CD4-positive, alpha-beta T cell treated with Interleukin-12 subunit alpha and Interleukin-12 subunit beta, for 1 hour (primary cell): ENCODE data around the gene LMO1.

Experiments
- DNase-seq: peaks from one replicate; pipeline ENCODE4 v3.0.0-alpha.2; 2020

LMO1 gene

GRCh38 chr11:8263109-8263768 lies 439 bp downstream of the LMO1 start:
- DNase-seq: no peak

DNA sequence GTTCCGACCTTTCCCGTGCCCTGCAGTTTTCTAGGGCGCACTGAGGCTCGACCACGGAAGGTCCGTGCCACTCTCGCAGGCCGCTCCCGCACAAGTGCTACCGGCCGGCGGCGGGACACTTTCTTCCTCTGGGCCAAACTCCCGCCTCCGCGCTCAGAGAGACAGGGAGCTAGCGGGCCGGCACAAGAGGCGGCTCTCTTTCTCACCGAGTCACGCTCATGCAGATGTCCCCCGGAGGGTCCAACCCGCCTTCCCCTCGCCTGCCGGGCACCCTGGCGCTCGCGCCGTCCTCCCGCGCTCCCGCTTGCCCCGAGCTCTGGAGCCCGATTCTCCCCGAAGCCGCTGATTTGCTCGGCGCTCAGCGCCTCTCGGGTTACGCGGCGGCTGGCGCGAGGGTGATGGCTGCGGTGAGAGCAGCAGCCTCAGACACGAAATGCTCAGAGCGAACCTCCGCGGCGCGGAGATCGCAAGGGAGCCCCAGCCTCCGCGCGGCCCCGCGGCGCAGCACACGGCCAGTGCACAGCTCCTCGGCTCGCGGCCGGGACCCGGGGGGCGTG lies 1.0 kb downstream of the LMO1 start:
- no peak for DNase-seq

DNA sequence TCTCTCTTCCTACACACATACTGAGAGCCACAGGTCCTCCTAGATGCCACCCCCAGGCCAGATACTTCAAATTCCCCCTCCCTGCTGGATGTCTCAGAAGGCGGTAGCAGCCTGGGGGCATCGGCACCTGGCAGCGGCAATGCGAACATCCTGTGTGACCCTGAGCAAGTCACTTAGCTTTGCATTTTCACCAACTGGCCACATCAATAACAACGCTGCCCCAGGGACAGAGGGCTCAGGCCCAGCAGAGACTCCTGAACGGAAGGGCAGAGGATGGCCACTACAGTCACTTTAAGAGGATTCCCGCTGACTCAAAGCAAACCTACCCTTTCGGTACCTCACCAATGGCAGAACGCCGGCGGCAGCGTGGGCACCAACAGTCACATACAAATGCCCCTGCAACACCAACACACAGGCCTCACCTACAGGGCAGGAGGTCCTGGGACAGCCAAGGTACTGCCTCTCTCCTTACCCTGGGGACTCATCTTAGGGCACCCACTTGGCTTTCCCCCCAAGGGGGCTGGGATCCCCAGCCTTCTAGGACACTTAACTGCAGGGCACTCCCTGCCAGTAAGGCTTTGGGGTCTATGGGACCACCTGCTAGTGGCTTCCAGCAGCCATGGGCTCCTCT lies 1.6 kb downstream of the LMO1 start:
- no peak for DNase-seq

DNA sequence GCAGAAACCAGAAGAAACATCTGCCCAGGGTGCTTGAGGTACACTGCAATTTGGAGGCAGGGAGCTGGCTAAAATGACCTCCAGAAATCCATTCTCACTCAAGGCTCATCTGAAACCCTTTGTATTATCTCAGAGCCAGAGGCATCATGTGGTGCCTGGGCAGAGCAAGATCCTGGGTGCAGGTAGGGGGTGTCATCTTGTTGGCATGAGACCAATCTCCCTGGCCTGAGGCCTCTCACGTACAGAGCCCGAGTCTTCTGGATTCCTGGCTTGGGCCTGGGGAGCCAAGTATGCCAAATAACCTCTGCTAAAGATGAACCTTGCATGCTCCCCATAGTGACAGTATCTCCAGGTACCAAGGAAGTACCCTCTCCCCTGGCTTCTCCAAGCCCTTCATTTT lies 2.4 kb downstream of the LMO1 start:
- no peak for DNase-seq

GRCh38 chr11:8260202-8260966 lies 3.3 kb downstream of the LMO1 start:
- no peak for DNase-seq

DNA sequence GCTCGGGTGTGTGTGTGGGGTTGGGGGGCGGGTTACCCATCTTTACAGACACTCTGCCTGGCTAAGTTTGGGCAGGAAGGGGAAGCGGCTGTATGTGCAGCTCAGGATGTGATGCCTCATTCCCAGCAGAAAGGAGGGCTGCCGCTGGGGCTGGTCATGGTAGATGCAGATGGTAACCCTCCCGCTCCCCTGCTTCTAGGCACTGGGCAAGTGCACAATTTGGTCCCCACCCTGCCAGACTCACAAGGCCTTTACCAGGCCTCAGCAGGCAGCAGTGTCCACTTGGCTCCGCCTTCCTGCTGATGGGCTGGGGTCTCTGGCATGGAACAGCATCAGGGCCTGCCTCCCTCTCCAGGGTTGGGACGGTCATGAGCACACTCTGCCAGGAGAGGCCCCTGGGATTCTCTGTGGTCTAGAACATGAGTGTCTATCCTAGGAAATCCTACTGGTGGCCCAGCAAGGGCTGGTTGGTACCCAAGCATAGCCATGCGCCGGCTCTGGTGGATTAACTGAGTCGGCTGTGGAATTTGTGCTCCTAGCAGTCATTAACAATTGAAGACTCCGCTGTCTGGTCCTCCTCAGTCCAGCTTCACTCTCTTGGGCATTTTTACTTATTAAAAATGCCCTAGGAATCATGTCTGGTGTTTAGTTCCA lies 4.2 kb downstream of the LMO1 start:
- DNase-seq: no peak

DNA sequence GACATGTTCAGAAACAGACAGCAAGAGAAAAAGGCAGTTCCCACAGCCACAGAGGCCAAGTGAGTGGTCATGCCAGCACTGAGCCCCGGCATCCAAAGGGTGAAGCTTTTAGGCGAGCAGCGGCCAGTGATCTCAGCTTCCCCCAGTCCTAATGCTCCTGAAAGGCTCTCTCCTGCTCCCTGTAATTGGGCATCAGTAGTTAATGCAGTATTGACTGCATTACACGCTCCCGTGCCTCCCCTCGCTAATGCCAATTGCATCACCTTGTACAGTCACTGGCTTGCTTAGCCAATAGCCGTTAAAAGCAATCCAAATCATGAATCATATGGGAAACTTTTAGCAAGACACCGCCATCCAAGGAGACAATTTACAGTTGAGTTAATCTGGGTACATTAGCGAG lies 4.9 kb downstream of the LMO1 start:
- no peak for DNase-seq

GRCh38 chr11:8258289-8258688 lies 5.4 kb downstream of the LMO1 start:
- DNase-seq: no peak

DNA sequence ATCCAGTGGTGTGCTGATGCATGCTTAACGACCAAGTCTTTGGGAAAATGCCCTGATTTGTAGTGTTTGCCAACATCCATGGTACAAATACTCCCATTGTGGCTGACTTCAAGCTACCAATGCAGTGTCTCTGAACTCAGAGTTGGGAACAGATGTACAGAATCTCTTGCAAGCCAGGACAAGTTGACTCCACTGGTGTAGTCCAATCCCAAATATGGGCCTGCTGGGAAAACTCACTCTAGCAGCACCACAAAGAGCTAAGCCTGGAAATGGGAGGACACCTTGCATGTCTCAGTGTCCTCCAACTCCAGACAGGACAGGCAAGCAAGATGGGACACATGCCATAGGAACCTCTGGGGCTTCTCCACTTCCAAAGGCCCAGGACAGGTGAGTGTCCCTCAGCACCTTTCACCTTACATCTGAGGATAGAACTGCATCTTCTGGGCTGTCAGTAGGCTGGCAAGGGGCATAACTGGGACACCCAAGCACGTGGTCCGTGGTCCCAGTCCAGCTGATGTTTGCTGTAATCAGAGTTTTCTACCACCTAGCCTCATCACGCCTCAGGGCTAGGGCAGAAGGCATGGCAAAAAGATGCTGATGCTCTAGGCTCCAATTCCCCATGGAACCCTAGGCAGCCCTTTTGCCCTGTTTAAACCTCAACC lies 6.5 kb downstream of the LMO1 start:
- DNase-seq: no peak

DNA sequence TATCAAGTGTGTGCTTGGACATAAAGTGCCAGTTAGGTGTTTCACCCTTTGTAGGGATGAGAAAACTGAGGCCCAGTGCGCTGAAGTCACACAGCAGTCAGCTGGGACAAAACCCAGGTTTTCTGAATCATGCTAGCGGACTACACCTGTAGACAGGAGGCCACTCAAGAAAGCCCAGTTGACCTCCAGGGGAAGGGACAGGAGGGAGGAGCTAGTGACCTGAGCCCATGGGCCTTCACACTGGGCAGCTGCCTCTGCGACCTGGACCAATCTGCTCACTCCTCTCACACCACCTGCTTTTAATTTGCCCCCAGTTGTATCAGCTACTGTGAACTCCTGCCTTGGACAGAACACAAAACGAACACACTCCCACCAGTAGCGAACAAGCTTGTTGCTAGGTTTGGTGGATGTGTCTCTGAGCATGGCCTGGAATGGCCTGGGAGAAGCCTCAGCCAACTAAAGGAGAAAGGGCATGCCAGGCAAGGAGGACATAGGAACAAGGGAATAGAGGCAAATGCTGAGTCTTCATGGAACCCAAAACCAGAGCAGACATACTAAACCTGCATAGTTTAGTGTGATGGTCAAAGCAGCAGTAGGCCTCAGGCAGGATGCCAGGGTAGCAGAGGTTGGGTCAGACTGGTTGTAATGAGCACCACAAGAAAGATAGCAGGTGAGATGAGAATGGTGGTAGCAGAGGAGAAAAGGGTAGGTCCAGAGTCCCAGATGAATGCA lies 7.2 kb downstream of the LMO1 start:
- DNase-seq: no peak

DNA sequence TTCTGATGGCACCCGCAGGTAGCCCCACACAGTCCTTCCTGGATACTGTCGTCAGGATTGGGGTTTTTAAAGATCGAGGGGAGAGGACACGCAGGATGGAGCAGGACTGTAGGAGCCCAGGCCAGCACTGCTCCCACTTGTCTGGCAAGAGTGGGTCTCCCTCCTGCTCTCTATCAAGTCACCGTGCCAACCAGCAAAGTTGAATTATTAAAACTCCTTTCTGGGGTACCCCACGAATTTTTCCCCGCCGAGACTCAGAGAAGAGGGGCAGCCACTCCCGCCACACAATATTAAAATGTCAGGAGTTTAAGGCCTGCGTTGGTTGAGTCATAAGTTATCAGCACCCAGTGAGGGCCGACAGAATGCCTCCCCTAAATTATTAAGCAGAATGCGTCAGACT lies 10.1 kb downstream of the LMO1 start:
- no peak for DNase-seq

GRCh38 chr11:8252946-8253345 lies 10.7 kb downstream of the LMO1 start:
- DNase-seq: no peak

GRCh38 chr11:8252388-8252787 lies 11.3 kb downstream of the LMO1 start:
- no peak for DNase-seq

DNA sequence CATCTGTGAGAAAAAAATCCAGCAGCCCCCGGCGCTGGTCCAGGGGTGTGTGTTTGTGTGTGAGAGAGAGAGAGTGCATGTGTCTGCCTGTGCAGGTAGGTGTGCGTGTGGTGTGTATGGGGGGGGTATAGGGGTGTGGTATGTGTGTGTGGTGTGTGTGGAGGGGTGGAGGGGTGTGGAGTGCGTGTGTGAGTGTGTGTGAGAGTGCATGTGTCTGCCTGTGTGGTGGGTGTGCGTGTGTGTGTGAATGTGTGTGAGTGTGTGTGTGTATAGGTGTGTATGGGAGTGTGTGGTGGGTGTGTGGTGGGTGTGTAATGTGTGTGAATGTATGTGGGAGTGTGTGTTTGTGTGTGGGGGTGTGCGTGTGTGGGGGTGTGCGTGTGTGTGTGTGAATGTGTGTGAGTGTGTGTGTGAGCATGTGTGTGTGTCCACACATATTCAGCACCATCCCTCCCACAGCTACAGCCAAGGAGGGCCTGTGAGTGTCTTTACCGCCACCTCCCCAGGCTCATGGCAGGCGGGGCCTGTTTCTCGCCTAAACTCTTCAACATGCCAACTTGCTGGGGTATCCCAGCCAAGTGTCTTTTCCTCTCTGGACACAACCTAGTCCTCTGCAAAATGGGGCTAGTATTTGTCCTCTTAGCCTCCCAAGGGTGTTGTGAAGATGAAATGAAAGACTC lies 11.9 kb downstream of the LMO1 start:
- DNase-seq: no peak

DNA sequence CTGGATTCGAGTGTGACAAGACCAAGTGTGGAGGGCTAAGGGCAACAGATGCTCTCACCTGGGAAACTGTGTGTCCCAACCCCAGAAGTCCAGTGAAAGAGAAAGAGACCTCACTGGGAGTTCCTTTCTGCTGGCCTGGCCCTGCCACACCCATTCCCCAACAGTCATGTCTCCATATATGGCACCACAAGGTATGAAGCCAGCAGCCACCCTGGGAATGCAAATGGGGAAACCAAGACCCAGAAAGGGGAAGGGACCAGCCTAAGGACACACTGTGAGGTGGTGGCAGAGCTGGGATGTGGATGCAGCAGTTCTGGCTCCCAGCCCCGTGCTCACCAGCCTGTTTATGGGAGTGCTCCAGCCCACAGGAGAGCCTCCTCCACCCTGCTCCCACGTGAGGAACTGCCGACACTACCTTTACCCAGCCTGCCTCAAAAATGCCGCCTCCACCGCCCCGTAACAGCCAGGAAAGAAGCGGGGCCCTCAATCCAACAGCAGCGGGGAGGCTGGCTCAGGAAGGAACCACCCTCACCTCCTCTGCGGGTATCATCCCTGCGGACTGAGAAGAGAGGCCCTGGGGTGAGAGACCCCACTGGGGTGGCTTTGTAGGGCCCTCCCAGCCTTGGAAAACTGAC lies 12.6 kb downstream of the LMO1 start:
- DNase-seq: no peak

GRCh38 chr11:8250434-8250833 lies 13.2 kb downstream of the LMO1 start:
- no peak for DNase-seq

- no peak for DNase-seq
These were observed 14.2 kb downstream of the LMO1 start for GRCh38 chr11:8249482-8249881.

DNA sequence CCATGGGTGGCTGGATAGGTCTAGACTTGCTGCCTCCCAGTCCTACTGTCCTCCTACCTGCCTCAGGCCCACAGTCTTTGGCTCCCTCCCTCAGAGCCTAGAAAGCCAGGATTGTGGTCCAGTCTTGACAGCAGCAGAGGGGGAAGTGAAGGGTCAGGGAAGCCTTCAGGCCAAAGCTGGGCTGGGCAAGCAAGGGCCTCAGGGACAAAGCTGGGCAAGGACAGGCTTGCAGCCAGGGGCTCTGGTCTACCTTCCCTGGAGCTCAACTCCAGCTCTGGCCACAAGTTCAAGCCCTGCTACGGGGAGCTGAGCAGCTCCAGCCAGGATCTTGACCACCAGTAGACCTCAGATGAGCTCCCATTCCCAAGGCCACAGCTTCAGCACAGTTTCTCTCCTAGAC lies 14.9 kb downstream of the LMO1 start:
- no peak for DNase-seq

DNA sequence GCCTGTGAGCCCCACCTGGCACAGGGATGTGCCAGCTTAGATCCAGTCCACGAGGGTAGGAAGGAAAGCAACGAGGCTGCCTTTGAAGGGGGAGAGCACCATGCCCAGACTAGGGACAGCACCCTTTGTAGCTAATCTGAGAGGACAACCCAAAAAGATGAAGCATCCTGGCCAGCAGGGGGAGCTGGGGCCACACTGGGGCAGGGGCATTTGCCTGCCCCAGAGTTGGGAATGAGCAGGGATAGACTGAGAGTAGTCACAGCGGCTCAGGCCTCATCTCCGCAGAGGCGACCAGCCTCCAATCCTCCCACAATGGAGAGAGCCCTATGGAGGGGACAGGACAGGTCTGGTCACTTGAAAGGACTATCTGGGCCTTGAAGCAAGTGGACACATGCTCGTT lies 16.4 kb downstream of the LMO1 start:
- DNase-seq: peak; percentile 7

GRCh38 chr11:8243458-8243857 lies 20.2 kb downstream of the LMO1 start:
- no peak for DNase-seq
